Neuron (in vitro differentiated cells): ENCODE measurements around the gene PRPF19.
A peak's percentile ranks its signal among the peaks of the same experiment; 100 is the strongest.

ENCODE experiments used
- H2AFZ ChIP-seq: one replicate; pipeline ENCODE4 v1.6.1; 2013; ENCODE audit warnings: low read depth, mild to moderate bottlenecking, inconsistent platforms, low read length, moderate library complexity
- H3K27me3 ChIP-seq: one replicate; pipeline ENCODE4 v1.6.1; 2013; ENCODE audit warnings: low read length; ENCODE audit not compliant: insufficient read depth
- H3K36me3 ChIP-seq: one replicate; pipeline ENCODE4 v1.6.1; 2013; ENCODE audit warnings: low read length; ENCODE audit not compliant: insufficient read depth
- H3K4me1 ChIP-seq: one replicate; pipeline ENCODE4 v1.6.1; 2013; ENCODE audit warnings: low read length; ENCODE audit not compliant: insufficient read depth
- H3K4me3 ChIP-seq: 2 replicates; pipeline ENCODE4 v1.5.1; 2013; ENCODE audit warnings: mild to moderate bottlenecking, low read length, moderate library complexity
- H3K9me3 ChIP-seq: one replicate; pipeline ENCODE4 v1.6.1; 2013; ENCODE audit warnings: low read length

The PRPF19 gene

DNA sequence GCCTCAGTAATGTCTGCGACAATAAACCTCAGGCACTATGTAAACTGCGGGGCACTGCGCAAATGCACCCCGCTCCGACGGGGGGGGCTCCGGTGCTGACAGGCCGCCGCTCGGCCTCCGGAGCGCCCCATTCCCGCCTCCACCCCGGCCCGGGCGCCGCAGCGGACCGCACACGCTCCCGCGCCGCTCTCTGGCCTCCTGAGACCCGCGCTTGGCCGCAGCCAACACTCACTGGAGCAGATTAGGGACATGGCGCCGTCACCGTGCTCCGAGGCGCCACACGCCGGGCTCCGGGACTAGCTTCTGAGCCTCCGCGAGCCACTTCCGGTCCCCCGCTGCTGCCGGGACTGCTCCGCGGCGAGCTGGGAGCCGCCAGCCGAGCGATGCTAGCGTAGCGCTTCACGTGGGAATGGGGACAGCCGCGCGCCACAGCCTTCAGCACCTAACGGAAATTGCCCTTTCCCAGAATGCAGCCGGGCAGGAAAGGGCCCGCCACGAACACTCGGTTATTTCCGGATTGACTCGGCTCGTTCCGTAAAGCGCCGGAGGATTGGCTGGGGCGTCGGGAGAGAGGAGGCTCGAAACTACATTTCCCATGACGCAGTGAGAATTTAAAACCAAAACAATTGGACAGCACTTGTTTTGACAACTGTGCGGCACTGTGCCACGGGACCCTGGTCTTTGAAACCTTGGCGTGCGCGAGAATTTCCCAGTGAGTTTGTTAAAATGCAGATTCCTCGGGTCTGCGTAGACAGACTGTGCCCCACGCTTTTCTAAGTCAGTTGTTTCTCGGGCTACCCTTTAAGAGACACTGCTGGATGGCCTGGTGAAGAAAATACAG, at the start of gene PRPF19:
Gene PRPF19 (minus strand): TSS at position 454 of the 841 bp plus-strand sequence. CDS start 203 bp downstream, at position 251.
- Histone ChIP-seq H3K9me3 (no peaks in the 10 kb centered on the region), H2AFZ (peak within 1 kb of the TSS; percentile 79), H3K36me3 (peaks cover 25% of the 10 kb centered on the region), H3K4me1 (peaks cover 21% of the 10 kb centered on the region), H3K27me3 (no peaks in the 10 kb centered on the region), H3K4me3 (peak within 1 kb of the TSS; percentile 87)

GRCh38 chr11:60955571-60955970, 49.2 kb upstream of the PRPF19 start:
- Histone ChIP-seq H3K4me3 (no peak overlapping the region), H3K9me3 (no peaks in the 10 kb centered on the region), H2AFZ (no peak overlapping the region), H3K27me3 (peaks cover 4% of the 10 kb centered on the region), H3K36me3 (no peaks in the 10 kb centered on the region), H3K4me1 (peaks cover 13% of the 10 kb centered on the region)

DNA sequence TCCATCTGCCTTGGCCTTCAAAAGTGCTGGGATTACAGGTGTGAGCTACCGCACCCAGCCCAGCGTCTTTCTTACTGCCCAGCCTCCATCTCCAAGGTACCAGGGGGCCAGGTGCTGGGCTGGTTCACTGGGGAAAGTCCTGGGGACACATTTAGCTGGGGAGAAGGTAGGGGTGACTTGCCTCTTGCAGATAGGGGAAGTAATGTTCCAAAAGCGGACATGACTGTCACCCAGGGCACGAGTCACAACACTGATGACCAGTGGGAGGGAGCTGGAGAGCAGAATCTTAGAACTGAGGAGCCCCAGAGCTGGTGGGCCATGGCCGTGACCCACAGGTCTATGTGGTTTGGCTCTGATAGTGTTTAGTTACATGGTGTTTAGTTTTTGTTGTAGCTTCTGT, 48.0 kb upstream of the PRPF19 start:
- no peak overlapping the region for H2AFZ ChIP-seq
- no peaks in the 10 kb centered on the region for H3K9me3 ChIP-seq
- H3K36me3 ChIP-seq = no peaks in the 10 kb centered on the region
- peaks cover 13% of the 10 kb centered on the region for H3K4me1 ChIP-seq
- no peak overlapping the region for H3K4me3 ChIP-seq
- no peaks in the 10 kb centered on the region for H3K27me3 ChIP-seq

DNA sequence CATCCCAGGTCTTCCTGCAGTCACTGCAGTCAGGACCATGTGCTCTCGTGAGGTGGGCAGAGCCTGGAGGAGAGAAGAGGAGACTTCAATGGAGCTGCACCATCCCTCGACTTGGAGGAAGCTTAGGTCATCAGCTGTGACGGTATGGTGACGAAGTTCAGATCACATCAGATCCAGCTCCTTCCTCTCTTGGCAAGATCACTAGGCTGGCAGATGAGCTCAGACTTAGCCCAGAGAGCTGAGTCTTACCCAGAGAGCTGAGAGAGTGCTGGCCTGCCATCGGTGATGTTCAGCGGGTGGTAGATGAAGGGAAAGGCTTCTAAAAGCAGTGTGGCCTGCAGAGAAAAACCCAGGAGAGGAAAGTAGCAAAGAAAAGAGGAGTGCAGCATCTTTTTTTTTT, 47.4 kb upstream of the PRPF19 start:
- Histone ChIP-seq H2AFZ (no peak overlapping the region), H3K4me3 (no peak overlapping the region), H3K9me3 (no peaks in the 10 kb centered on the region), H3K36me3 (no peaks in the 10 kb centered on the region), H3K27me3 (no peaks in the 10 kb centered on the region), H3K4me1 (peaks cover 13% of the 10 kb centered on the region)

GRCh38 chr11:60952742-60953170, 46.4 kb upstream of the PRPF19 start:
- Histone ChIP-seq H3K36me3 (no peaks in the 10 kb centered on the region), H3K9me3 (no peaks in the 10 kb centered on the region), H3K27me3 (no peaks in the 10 kb centered on the region), H3K4me1 (peaks cover 22% of the 10 kb centered on the region), H3K4me3 (peak overlapping the region; percentile 26), H2AFZ (peak overlapping the region; percentile 68)

DNA sequence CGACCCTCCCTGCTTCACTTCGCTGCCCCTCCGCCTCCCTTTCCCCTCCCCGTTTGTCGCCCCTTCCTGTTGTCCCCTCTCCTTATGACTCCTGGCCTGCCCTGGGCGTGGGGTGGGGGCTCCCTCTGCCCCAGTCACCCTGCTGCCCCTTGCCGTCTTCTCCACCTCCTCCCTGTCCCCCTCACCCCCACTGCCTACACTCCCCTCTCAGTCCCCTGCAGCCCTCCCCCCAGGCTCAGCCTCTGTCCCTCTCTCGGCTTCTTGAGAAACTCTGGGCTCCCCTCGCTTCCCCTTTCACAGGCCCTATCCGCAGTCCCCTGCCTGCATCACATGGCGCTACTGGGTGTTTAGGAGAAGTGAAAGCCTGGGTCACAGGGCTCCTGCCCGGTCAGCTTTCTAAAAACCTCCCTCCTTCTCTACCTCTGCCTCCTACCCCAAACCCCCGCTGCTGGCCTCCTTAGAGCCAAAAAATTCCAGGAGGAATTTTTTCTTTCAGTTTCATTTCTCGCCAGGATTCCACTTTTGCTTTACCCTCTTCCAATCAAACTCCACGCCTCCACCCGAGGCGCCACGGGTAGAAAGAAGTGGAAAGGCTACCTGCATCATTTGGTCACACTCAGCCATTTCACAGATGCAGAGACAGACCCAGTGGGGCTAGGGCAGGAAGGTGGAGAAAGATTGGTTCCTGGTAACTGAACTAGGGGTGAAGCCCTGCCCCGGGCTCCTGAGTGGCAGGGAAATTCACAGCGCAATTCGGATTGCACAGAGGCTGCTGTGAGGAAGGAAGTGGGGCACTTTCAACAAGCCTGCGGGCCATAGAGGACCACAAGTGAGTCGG, 45.7 kb upstream of the PRPF19 start, which contains the start of gene SLC15A3:
Gene SLC15A3 (minus strand): TSS at position 273 of the 838 bp plus-strand sequence. CDS start 625 bp downstream, outside the sequence.
- H3K4me3 ChIP-seq = peak within 1 kb of the TSS; percentile 26
- H2AFZ ChIP-seq = peak within 1 kb of the TSS; percentile 68
- no peaks in the 10 kb centered on the region for H3K27me3 ChIP-seq
- no peaks in the 10 kb centered on the region for H3K36me3 ChIP-seq
- H3K9me3 ChIP-seq = no peaks in the 10 kb centered on the region
- H3K4me1 ChIP-seq = peaks cover 27% of the 10 kb centered on the region

DNA sequence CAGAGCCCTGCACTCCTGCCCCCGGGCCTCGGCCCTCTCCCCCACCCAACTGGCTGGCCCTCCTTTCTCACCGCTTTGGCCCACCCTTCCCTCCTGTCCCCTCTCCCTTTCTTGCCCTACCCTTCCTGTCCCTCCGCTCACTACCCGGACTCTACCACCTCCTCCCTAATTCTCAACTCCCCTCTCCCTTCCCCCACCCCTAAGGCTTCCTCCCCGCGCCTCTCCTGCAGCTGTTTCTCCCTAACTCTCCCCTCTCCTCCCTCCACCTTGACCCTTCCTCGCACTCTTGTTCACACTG, 45.2 kb upstream of the PRPF19 start:
- no peaks in the 10 kb centered on the region for H3K36me3 ChIP-seq
- peak overlapping the region; percentile 68 for H2AFZ ChIP-seq
- H3K9me3 ChIP-seq = no peaks in the 10 kb centered on the region
- peak overlapping the region; percentile 26 for H3K4me3 ChIP-seq
- peaks cover 30% of the 10 kb centered on the region for H3K4me1 ChIP-seq
- H3K27me3 ChIP-seq = no peaks in the 10 kb centered on the region

DNA sequence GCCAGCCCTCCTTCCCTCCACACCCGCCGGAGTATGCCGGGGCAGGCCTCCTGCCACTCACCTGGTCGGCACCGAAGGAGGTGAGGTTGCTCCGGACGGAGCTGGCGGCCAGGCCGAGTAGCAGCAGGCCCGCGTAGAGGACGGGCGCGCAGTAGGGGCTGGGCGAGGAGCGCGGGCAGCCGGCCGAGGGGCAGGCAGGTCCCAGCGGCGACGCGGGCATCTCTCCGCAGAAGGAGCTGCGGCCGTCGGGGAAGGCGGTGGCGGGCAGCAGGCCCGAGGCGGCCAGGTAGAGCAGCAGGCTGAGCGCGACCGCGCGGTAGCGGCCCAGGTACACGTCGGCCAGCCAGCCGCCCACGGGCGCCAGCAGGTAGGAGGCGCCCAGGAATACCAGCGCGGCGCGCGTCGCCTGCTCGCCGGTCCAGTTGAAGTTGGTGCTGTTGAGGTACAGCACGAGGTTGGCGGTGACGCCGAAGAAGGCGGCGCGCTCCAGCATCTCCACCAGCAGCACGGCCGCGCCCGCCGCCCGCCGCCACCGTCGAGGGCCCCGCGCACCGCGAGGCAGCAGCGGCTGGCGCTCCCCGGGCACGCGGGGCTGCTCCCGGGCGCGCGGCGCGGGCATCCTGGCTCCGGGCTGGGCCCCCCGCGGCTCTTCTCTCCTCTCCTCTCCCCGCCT, 44.7 kb upstream of the PRPF19 start:
- no peak overlapping the region for H3K4me3 ChIP-seq
- peaks cover 33% of the 10 kb centered on the region for H3K4me1 ChIP-seq
- no peaks in the 10 kb centered on the region for H3K36me3 ChIP-seq
- no peak overlapping the region for H2AFZ ChIP-seq
- no peaks in the 10 kb centered on the region for H3K9me3 ChIP-seq
- no peaks in the 10 kb centered on the region for H3K27me3 ChIP-seq

DNA sequence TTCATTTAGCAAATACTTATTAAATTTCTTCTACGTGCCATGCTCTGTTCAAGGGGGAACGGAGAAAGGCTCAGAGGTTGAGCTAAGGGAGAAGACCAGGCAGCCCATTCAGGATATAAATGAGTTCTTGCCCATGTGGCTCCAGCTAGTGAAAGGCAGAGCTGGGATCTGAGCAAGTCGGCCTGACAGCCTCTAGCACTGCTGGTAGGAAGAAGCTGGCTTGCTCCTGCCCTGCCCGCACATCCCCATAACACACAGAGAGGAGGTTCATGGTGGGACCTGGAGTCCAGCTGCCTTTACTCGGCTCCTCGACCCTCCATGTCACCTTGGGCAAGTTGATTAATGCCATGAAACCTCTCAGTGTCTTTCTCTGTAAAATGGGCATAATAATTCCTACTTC, 43.6 kb upstream of the PRPF19 start:
- Histone ChIP-seq H3K4me3 (no peak overlapping the region), H3K4me1 (peaks cover 33% of the 10 kb centered on the region), H2AFZ (no peak overlapping the region), H3K36me3 (no peaks in the 10 kb centered on the region), H3K27me3 (no peaks in the 10 kb centered on the region), H3K9me3 (no peaks in the 10 kb centered on the region)

DNA sequence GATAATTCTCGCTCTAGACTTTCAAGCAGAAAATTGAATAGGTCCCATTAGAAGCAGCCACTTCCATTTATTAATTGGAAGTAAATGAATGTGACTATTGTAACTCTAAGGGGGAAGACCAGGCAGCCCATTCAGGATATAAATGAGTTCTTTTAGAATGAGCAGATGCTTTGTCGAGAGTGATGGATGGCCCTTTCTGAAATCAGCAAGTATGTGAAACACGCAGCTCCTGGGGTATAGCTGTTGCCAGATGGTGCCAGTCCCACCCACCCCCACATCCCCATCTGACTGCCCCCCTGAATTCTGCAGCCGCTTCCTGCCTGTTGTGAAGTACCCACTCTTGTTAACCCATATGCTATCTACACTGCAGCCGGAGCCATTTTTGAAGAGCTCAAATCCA, 41.9 kb upstream of the PRPF19 start:
- no peak overlapping the region for H2AFZ ChIP-seq
- peaks cover 33% of the 10 kb centered on the region for H3K4me1 ChIP-seq
- H3K27me3 ChIP-seq = no peaks in the 10 kb centered on the region
- H3K4me3 ChIP-seq = no peak overlapping the region
- H3K9me3 ChIP-seq = no peaks in the 10 kb centered on the region
- no peaks in the 10 kb centered on the region for H3K36me3 ChIP-seq

DNA sequence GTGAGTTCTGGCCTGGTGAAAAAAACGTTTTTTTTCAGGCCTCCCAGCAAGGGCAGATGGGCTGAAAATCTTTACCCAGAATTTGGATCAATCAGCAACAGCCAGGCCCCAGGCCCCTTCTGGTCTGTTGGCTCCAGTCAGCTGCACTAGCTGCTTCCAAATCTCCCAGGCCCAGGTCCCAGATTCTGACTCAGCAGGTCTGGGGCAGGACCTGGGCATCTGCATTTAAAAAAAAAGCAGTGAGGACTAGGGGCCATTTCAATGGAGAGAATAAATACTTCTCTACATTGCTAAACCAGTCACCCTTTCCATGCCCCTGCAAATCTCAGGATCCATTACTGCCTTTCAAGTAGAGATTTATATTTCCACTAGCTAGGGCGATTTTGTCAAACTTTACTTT, 41.3 kb upstream of the PRPF19 start:
- Histone ChIP-seq H3K4me3 (no peak overlapping the region), H2AFZ (no peak overlapping the region), H3K9me3 (no peaks in the 10 kb centered on the region), H3K27me3 (no peaks in the 10 kb centered on the region), H3K36me3 (no peaks in the 10 kb centered on the region), H3K4me1 (peaks cover 32% of the 10 kb centered on the region)

DNA sequence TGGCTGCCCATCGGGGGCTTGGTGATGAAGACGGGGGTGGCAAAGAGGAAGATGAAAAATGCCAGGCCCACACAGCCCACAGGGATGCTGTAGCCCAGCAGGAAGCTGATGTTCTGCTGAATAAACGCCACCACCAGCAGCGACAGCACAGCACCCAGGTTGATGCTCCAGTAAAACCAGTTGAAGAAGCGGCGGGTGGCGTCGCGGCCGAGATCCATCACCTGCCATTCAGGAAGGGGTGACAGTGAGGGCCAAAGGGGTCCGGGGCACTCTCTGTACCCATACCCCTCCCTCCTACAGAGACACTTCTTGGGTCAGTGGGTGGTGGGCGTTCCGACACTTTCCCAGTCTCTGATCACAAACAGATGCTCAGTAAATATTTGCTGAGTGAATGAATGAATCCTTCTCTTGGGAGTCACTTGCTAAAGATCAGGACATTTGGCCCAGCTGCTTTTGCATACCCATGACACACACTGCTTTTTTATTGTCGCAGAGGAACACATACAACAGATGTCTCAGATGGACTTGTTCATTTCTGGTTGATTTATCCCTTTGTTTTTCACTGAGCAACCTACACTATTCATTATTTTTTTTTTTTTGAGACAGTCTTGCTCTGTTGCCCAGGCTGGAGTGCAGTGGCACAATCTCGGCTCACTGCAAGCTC, 40.3 kb upstream of the PRPF19 start:
- Histone ChIP-seq H3K36me3 (no peaks in the 10 kb centered on the region), H3K4me1 (peaks cover 23% of the 10 kb centered on the region), H3K4me3 (no peak overlapping the region), H3K27me3 (no peaks in the 10 kb centered on the region), H3K9me3 (no peaks in the 10 kb centered on the region), H2AFZ (no peak overlapping the region)
